ENCODE results near the gene CNTN4. TPM values are rescaled to one million over a fixed set of nuclear protein-coding genes. Genes with fewer than 3 reads are reported as not detected.

The CNTN4 gene
- total and polyA plus RNA-seq, 2 of the 8 experiments (the other 6 are each of a cell fraction or from before 2014, with no cell fraction given): 0.41 to 2.2 TPM

- no peak overlapping the region for H2BK20ac ChIP-seq (ENCODE audit: low read length)
- no peaks in the 10 kb centered on the region; a peak in 2 of 7 replicates for H3K4me1 ChIP-seq (replicated peaks in 1 of 4; ENCODE audit: control insufficient read depth in 3 of 4, insufficient read depth in 4 of 4, low read length in 3 of 4)
- H3K14ac ChIP-seq (ENCODE audit: insufficient read length): no peak overlapping the region
- H3K18ac ChIP-seq (ENCODE audit: extremely low read depth, low read length): no peak overlapping the region
- no peak overlapping the region for H4K8ac ChIP-seq (ENCODE audit: extremely low read depth, insufficient read depth, low read length)
- no peak overlapping the region for H3K4ac ChIP-seq (replicated peaks; ENCODE audit: insufficient read length, low read depth, low read length)
- H2BK15ac ChIP-seq (ENCODE audit: low read length): no peak overlapping the region
- no peak overlapping the region for H3K9ac ChIP-seq (replicated peaks in 1 of 4; ENCODE audit: extremely low read depth in 1 of 4, low read depth in 3 of 4, low read length in 3 of 4)
- H3K36me3 ChIP-seq (ENCODE audit: control insufficient read depth in 2 of 4, insufficient read depth in 4 of 4, low read length in 3 of 4): no peaks in the 10 kb centered on the region
- DNase-seq (ENCODE audit: low read depth in 1 of 2, low spot score in 2 of 2) (no peak), FAIRE-seq (no peak)
- H4K91ac ChIP-seq (replicated peaks; ENCODE audit: insufficient read length, low read length): no peak overlapping the region
- H3K9me3 ChIP-seq (ENCODE audit: insufficient read depth in 2 of 2, low read depth in 1 of 2, low read length in 1 of 2): no peaks in the 10 kb centered on the region
- H2BK5ac ChIP-seq (ENCODE audit: low read depth, low read length): no peak overlapping the region
- H4K20me1 ChIP-seq (replicated peaks in 1 of 2; ENCODE audit: control insufficient read depth in 1 of 2, insufficient read depth in 2 of 2, low read length in 2 of 2): no peaks in the 10 kb centered on the region
- no peak overlapping the region for H3K4me3 ChIP-seq (ENCODE audit: extremely low read depth in 1 of 4, insufficient read depth in 2 of 4, low read depth in 3 of 4, low read length in 4 of 4)
- H4K5ac ChIP-seq (ENCODE audit: insufficient read length, low read depth, low read length): no peak overlapping the region
- H3K27me3 ChIP-seq (replicated peaks in 1 of 4; ENCODE audit: control insufficient read depth in 3 of 4, extremely low read depth in 1 of 4, insufficient read depth in 3 of 4, low read length in 3 of 4): no peaks in the 10 kb centered on the region
- no peak overlapping the region for H2BK120ac ChIP-seq (replicated peaks; ENCODE audit: low read depth, low read length)
- no peak overlapping the region for H3K27ac ChIP-seq (ENCODE audit: low read depth, low read length)
- no peak overlapping the region for H2AFZ ChIP-seq (ENCODE audit: low read length)
- no peak overlapping the region for H3K56ac ChIP-seq (replicated peaks; ENCODE audit: insufficient read length, low read depth, low read length)
- H2BK12ac ChIP-seq (ENCODE audit: low read depth, low read length): no peak overlapping the region
- H3K23ac ChIP-seq (ENCODE audit: insufficient read length): no peak overlapping the region
- POLR2A ChIA-PET (ENCODE audit: partially characterized antibody): no interaction called here
- WGBS, 2 experiments (ENCODE audit: extremely low coverage in 1 of 2, insufficient coverage in 1 of 2, insufficient read length in 1 of 2, insufficient replicate concordance in 2 of 2, low coverage in 1 of 2, low lambda C conversion rate in 2 of 2, missing lambda C conversion rate in 1 of 2): 72% methylated on average over 1 of the region's 1 CpG; no CpG with 5 or more reads in 1 of the 2 experiments
- H3K79me1 ChIP-seq (ENCODE audit: low read depth, low read length): no peaks in the 10 kb centered on the region
- H2AK5ac ChIP-seq (ENCODE audit: low read depth, low read length): no peak overlapping the region
- CTCF ChIA-PET (ENCODE audit: partially characterized antibody): no interaction called here
- H3K23me2 ChIP-seq (ENCODE audit: low read depth, low read length): no peaks in the 10 kb centered on the region
- H3K4me2 ChIP-seq (ENCODE audit: insufficient read depth in 1 of 2, low read depth in 2 of 2, low read length in 2 of 2): no peak overlapping the region
- no peaks in the 10 kb centered on the region for H3K79me2 ChIP-seq (ENCODE audit: control insufficient read depth in 1 of 2, insufficient read depth in 2 of 2, low read length in 2 of 2)
- TF ChIP-seq RXRA (IDR thresholded peaks at IDR 0.05; ENCODE audit: insufficient read depth, low read depth, low read length): no peak
- no peak for TF ChIP-seq SRF (IDR thresholded peaks at IDR 0.05; ENCODE audit: low read depth, low read length)
- no peak for TF ChIP-seq HDAC2 (IDR thresholded peaks at IDR 0.05; ENCODE audit: borderline replicate concordance in 1 of 2, low read depth in 2 of 2, low read length in 2 of 2)
- no peak for TF ChIP-seq RAD21 (IDR thresholded peaks at IDR 0.05 in 1 of 2, conservative IDR thresholded peaks at IDR 0.05 in 1 of 2; ENCODE audit: low read depth in 2 of 2, low read length in 2 of 2)
- TF ChIP-seq PHF8 (conservative IDR thresholded peaks at IDR 0.05; ENCODE audit: low read depth, low read length): no peak
- no peak for TF ChIP-seq NANOG (IDR thresholded peaks at IDR 0.05; ENCODE audit: insufficient read depth, low read depth, low read length, poor library complexity, severe bottlenecking)
- TF ChIP-seq KDM4A (IDR thresholded peaks at IDR 0.05; ENCODE audit: low read depth, low read length, severe bottlenecking): no peak
Measured at GRCh38 chr3:2274526-2274925, 175.9 kb downstream of the CNTN4 start.
